HEK293 (cell line): ENCODE measurements around the gene DSCAML1.

Experiments
- CTCF ChIA-PET: fragments of 350-600 bp; formaldehyde crosslinking; extraction: SDS; loops from one replicate; lab custom pipeline; 2021; ENCODE audit warnings: antibody characterized with exemption; lab: Yijun Ruan, JAX
- POLR2A ChIA-PET: fragments of 300-600 bp; formaldehyde crosslinking; extraction: SDS; loops from one replicate; lab custom pipeline; 2020; ENCODE audit warnings: antibody characterized with exemption, inconsistent platforms; lab: Yijun Ruan, JAX
- H3K27ac ChIP-seq: fragments of 200-500 bp; sonication (Bioruptor generic); 2 replicates; pipeline ENCODE4 v1.5.1; 2014; ENCODE audit warnings: low read depth, low read length, control low read depth, inconsistent platforms; ENCODE audit errors: extremely low read depth
- H3K36me3 ChIP-seq, 2 experiments: fragments of 200-500 bp in 1 of 2; sonication (Bioruptor generic) in 1 of 2; 1 replicate in 1 of 2; 2 replicates in 1 of 2; pipeline ENCODE4 v1.5.1; 2014 to 2017; ENCODE audit warnings: inconsistent platforms in 2 of 2, low read length in 2 of 2; ENCODE audit not compliant: control insufficient read depth in 2 of 2, insufficient read depth in 1 of 2
- H3K4me1 ChIP-seq: fragments of 200-500 bp; sonication (Bioruptor generic); 2 replicates; pipeline ENCODE4 v1.5.1; 2014; ENCODE audit warnings: mild to moderate bottlenecking, low read length, inconsistent platforms; ENCODE audit not compliant: control insufficient read depth, insufficient read depth
- H3K4me3 ChIP-seq: 2 replicates; pipeline ENCODE4 v1.5.1; 2011; ENCODE audit warnings: low read depth, mild to moderate bottlenecking, control low read depth, low read length, moderate library complexity
- H3K9me3 ChIP-seq: fragments of 200-500 bp; sonication (Bioruptor generic); 2 replicates; pipeline ENCODE4 v1.5.1; 2014; ENCODE audit warnings: low read depth, low read length, inconsistent platforms; ENCODE audit not compliant: control insufficient read depth, insufficient read depth
- EGR2 ChIP-seq: fragments of 450-650 bp; formaldehyde crosslinking; IDR thresholded peaks from 2 replicates; pipeline ENCODE4 v1.5.1; 2016; ENCODE audit warnings: low read depth, missing biosample characterization, missing genetic modification characterization
- FEZF1 ChIP-seq: fragments of 450-650 bp; formaldehyde crosslinking; IDR thresholded peaks from 2 replicates; pipeline ENCODE4 v1.5.1; 2016; ENCODE audit warnings: missing biosample characterization, missing genetic modification characterization
- GLIS2 ChIP-seq: fragments of 450-650 bp; formaldehyde crosslinking; IDR thresholded peaks from 2 replicates; pipeline ENCODE4 v1.5.1; 2016; ENCODE audit warnings: missing biosample characterization, missing genetic modification characterization
- KLF8 ChIP-seq: fragments of 450-650 bp; formaldehyde crosslinking; IDR thresholded peaks from 2 replicates; pipeline ENCODE4 v1.5.1; 2016; ENCODE audit warnings: missing biosample characterization, missing genetic modification characterization
- PRDM1 ChIP-seq: fragments of 450-650 bp; formaldehyde crosslinking; IDR thresholded peaks from 2 replicates; pipeline ENCODE4; 2016; ENCODE audit warnings: missing biosample characterization, missing genetic modification characterization
- ZFP37 ChIP-seq: fragments of 450-650 bp; formaldehyde crosslinking; IDR thresholded peaks from 2 replicates; pipeline ENCODE4 v1.5.1; 2016; ENCODE audit warnings: missing biosample characterization, missing genetic modification characterization
- ZNF169 ChIP-seq: fragments of 450-650 bp; formaldehyde crosslinking; IDR thresholded peaks from 2 replicates; pipeline ENCODE4 v1.5.1; 2016; ENCODE audit warnings: missing biosample characterization, missing genetic modification characterization
- ZNF292 ChIP-seq: fragments of 450-650 bp; formaldehyde crosslinking; IDR thresholded peaks from 2 replicates; pipeline ENCODE4 v1.5.1; 2016; ENCODE audit warnings: low read depth, missing biosample characterization, missing genetic modification characterization, borderline replicate concordance
- ZNF324 ChIP-seq: fragments of 450-650 bp; formaldehyde crosslinking; IDR thresholded peaks from 2 replicates; pipeline ENCODE4 v1.5.1; 2016; ENCODE audit warnings: missing biosample characterization, missing genetic modification characterization
- ZNF335 ChIP-seq: fragments of 450-650 bp; formaldehyde crosslinking; conservative IDR thresholded peaks from 2 replicates; pipeline ENCODE4 v1.5.1; 2016; ENCODE audit warnings: missing biosample characterization, missing genetic modification characterization
- ZNF398 ChIP-seq: fragments of 450-650 bp; formaldehyde crosslinking; IDR thresholded peaks from 2 replicates; pipeline ENCODE4 v1.5.1; 2017; ENCODE audit warnings: missing biosample characterization, missing genetic modification characterization
- ZNF561 ChIP-seq: fragments of 450-650 bp; IDR thresholded peaks from 2 replicates; pipeline ENCODE4 v1.5.1; 2018; ENCODE audit warnings: missing biosample characterization, missing genetic modification characterization, borderline replicate concordance
- ZNF837 ChIP-seq: fragments of 450-650 bp; formaldehyde crosslinking; IDR thresholded peaks from 2 replicates; pipeline ENCODE4 v1.5.1; 2016; ENCODE audit warnings: missing biosample characterization, missing genetic modification characterization
- TF ChIP-seq, protein P1 (sequence below): fragments of 450-650 bp; formaldehyde crosslinking; IDR thresholded peaks from 2 replicates; pipeline ENCODE4 v1.5.1; 2016; ENCODE audit warnings: missing biosample characterization, missing genetic modification characterization
- TF ChIP-seq, protein P2 (sequence below): fragments of 450-650 bp; IDR thresholded peaks from 2 replicates; pipeline ENCODE4 v1.5.1; 2018; ENCODE audit warnings: missing biosample characterization, mild to moderate bottlenecking, missing genetic modification characterization
- TF ChIP-seq, protein P3 (sequence below): fragments of 450-650 bp; formaldehyde crosslinking; IDR thresholded peaks from 2 replicates; pipeline ENCODE4 v1.5.1; 2016; ENCODE audit warnings: missing biosample characterization, missing genetic modification characterization
- TF ChIP-seq, protein P4 (sequence below): fragments of 450-650 bp; formaldehyde crosslinking; IDR thresholded peaks from 2 replicates; pipeline ENCODE4 v1.5.1; 2016; ENCODE audit warnings: missing biosample characterization, missing genetic modification characterization

Gene DSCAML1

DNA sequence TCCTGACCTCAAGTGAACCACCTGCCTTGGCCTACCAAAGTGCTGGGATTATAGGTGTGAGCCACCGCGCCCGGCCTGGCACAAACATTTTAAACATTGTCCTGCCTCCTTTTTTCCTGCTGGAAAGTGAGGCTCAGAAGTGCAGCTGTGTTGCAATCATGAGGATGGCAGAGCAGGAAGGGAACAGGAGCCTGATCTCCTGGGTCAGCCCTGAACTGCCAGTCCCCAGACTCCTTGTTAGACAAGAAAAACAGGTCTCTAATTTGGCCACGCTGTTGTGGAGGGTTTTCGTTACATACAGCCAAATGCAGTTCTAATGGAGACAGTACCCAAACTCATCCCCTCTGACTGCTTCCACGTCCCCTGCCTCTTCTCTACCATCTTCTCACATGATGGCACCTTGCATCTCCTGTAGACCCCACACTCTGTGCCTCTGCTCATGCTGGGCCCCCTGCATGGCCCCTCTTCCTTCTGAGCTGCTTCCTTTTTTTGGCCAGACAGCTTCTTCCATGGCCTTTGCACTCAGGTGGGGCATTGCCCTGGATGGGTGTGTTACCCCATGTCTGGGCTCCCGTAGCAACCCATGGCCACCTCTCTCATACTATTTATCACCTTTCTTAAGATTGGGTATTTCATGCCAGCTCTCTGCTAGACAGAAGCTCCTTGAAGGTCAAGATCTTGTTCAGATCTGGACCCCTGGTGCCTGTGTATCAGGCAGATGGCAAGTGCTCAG lies 242.2 kb downstream of the DSCAML1 start (continued):
- TF ChIP-seq, protein P1, sequence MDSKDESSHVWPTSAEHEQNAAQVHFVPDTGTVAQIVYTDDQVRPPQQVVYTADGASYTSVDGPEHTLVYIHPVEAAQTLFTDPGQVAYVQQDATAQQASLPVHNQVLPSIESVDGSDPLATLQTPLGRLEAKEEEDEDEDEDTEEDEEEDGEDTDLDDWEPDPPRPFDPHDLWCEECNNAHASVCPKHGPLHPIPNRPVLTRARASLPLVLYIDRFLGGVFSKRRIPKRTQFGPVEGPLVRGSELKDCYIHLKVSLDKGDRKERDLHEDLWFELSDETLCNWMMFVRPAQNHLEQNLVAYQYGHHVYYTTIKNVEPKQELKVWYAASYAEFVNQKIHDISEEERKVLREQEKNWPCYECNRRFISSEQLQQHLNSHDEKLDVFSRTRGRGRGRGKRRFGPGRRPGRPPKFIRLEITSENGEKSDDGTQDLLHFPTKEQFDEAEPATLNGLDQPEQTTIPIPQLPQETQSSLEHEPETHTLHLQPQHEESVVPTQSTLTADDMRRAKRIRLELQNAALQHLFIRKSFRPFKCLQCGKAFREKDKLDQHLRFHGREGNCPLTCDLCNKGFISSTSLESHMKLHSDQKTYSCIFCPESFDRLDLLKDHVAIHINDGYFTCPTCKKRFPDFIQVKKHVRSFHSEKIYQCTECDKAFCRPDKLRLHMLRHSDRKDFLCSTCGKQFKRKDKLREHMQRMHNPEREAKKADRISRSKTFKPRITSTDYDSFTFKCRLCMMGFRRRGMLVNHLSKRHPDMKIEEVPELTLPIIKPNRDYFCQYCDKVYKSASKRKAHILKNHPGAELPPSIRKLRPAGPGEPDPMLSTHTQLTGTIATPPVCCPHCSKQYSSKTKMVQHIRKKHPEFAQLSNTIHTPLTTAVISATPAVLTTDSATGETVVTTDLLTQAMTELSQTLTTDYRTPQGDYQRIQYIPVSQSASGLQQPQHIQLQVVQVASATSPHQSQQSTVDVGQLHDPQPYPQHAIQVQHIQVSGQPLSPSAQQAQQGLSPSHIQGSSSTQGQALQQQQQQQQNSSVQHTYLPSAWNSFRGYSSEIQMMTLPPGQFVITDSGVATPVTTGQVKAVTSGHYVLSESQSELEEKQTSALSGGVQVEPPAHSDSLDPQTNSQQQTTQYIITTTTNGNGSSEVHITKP (tag by site-specific recombination): no peak
- TF ChIP-seq ZNF169 (tag by site-specific recombination): no peak
- TF ChIP-seq KLF8 (tag by site-specific recombination): no peak
- TF ChIP-seq GLIS2: no peak
- TF ChIP-seq ZNF398 (tag by site-specific recombination): no peak
- no peak for TF ChIP-seq ZNF324 (tag by site-specific recombination)
- no peak for TF ChIP-seq ZNF837 (tag by site-specific recombination)
- TF ChIP-seq ZNF335 (tag by site-specific recombination): no peak
- TF ChIP-seq, protein P2, sequence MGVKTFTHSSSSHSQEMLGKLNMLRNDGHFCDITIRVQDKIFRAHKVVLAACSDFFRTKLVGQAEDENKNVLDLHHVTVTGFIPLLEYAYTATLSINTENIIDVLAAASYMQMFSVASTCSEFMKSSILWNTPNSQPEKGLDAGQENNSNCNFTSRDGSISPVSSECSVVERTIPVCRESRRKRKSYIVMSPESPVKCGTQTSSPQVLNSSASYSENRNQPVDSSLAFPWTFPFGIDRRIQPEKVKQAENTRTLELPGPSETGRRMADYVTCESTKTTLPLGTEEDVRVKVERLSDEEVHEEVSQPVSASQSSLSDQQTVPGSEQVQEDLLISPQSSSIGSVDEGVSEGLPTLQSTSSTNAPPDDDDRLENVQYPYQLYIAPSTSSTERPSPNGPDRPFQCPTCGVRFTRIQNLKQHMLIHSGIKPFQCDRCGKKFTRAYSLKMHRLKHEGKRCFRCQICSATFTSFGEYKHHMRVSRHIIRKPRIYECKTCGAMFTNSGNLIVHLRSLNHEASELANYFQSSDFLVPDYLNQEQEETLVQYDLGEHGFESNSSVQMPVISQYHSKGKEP (tag by site-specific recombination): no peak

DNA sequence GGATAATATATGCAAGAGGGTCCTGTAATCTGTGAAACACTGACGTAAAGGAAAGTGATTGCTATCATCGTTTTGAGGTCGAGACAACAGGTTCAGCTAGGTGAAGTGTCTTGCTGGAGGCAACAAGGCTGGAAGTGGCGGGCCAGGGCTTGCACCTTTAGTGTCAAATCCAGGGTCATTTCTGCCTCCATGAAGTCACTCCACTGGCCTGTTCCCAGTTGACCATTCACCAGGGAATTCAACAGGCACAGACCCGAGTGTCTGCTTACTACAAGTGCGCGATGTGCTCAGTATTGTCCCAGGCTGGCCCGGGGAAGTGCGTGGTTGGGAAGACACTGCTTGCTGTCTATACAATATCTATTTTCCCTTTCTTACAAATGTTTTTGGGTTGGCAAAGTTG lies 244.4 kb downstream of the DSCAML1 start:
- no peak overlapping the region for H3K4me3 ChIP-seq
- H3K27ac ChIP-seq: no peak overlapping the region
- TF ChIP-seq ZNF561 (tag by site-specific recombination) (no peak), EGR2 (tag by site-specific recombination) (no peak), ZFP37 (tag by site-specific recombination) (no peak), FEZF1 (tag by site-specific recombination) (no peak), ZNF292 (tag by site-specific recombination) (no peak), PRDM1 (tag by site-specific recombination) (no peak)
- TF ChIP-seq, protein P3, sequence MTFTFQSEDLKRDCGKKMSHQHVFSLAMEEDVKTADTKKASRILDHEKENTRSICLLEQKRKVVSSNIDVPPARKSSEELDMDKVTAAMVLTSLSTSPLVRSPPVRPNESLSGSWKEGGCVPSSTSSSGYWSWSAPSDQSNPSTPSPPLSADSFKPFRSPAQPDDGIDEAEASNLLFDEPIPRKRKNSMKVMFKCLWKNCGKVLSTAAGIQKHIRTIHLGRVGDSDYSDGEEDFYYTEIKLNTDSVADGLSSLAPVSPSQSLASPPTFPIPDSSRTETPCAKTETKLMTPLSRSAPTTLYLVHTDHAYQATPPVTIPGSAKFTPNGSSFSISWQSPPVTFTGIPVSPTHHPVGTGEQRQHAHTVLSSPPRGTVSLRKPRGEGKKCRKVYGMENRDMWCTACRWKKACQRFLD: no peak
- TF ChIP-seq, protein P4, sequence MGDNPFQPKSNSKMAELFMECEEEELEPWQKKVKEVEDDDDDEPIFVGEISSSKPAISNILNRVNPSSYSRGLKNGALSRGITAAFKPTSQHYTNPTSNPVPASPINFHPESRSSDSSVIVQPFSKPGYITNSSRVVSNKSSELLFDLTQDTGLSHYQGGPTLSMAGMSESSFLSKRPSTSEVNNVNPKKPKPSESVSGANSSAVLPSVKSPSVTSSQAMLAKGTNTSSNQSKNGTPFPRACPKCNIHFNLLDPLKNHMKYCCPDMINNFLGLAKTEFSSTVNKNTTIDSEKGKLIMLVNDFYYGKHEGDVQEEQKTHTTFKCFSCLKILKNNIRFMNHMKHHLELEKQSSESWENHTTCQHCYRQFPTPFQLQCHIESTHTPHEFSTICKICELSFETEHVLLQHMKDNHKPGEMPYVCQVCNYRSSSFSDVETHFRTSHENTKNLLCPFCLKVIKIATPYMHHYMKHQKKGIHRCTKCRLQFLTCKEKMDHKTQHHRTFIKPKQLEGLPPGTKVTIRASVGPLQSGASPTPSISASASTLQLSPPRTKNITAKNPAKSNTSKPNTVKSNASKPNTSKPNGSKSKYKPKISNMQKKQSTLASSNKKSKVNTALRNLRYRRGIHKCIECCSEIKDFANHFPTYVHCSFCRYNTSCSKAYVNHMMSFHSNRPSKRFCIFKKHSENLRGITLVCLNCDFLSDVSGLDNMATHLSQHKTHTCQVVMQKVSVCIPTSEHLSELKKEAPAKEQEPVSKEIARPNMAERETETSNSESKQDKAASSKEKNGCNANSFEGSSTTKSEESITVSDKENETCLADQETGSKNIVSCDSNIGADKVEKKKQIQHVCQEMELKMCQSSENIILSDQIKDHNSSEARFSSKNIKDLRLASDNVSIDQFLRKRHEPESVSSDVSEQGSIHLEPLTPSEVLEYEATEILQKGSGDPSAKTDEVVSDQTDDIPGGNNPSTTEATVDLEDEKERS (tag by site-specific recombination): no peak
- TF ChIP-seq, protein P1 (tag by site-specific recombination): no peak
- ChIA-PET CTCF (no interaction called here), POLR2A (no interaction called here)
- no peaks in the 10 kb centered on the region for H3K4me1 ChIP-seq
- H3K9me3 ChIP-seq: no peaks in the 10 kb centered on the region
- H3K36me3 ChIP-seq: no peaks in the 10 kb centered on the region
